IMR-90 (cell line): ENCODE data around the gene NPAS2. TPM values are rescaled to one million over a fixed set of nuclear protein-coding genes. Genes with fewer than 3 reads are reported as not detected.

Experiments
- ATAC-seq: fragments of 200-7000 bp; cut with Tn5 transposase; 2 replicates; pipeline ENCODE4 v1.9.1; 2020; ENCODE audit warnings: low read depth, mild to moderate bottlenecking, moderate library complexity
- BruUV-seq: library from RNA; stranded (reverse); fragments of 400-500 nt; replicated peaks from 2 replicates; lab custom pipeline; 2021; lab: Mats Ljungman, UMichigan
- CTCF ChIA-PET: fragments of 300-600 bp; formaldehyde crosslinking; extraction: SDS; loops from one replicate; lab custom pipeline; 2021; ENCODE audit warnings: antibody characterized with exemption; lab: Yijun Ruan, JAX
- POLR2A ChIA-PET: fragments of 300-600 bp; sonication (Branson Sonifier 250); formaldehyde crosslinking; loops from one replicate; lab custom pipeline; 2022; ENCODE audit warnings: antibody characterized with exemption; ENCODE audit not compliant: unreplicated experiment; lab: Charles Lee
- DNase-seq: peaks from one replicate; pipeline ENCODE4 v3.0.0; 2013
- H2AFZ ChIP-seq: replicated peaks from 2 replicates; pipeline ENCODE3; 2013; ENCODE audit warnings: low read length, mild to moderate bottlenecking; ENCODE audit not compliant: poor library complexity
- H2AK5ac ChIP-seq: 2 replicates; pipeline ENCODE4 v1.6.1; 2013; ENCODE audit warnings: low read depth, low read length, inconsistent platforms
- H2AK9ac ChIP-seq: replicated peaks from 2 replicates; pipeline ENCODE3; 2013; ENCODE audit warnings: mild to moderate bottlenecking, low read depth, low read length, moderate library complexity; ENCODE audit not compliant: poor library complexity
- H2BK120ac ChIP-seq: 2 replicates; pipeline ENCODE4 v1.6.1; 2013; ENCODE audit warnings: low read depth, low read length, inconsistent platforms
- H2BK15ac ChIP-seq: 3 replicates; pipeline ENCODE4 v1.6.1; 2013; ENCODE audit warnings: low read depth, low read length, inconsistent platforms
- H2BK20ac ChIP-seq: 2 replicates; pipeline ENCODE4 v1.6.1; 2013; ENCODE audit warnings: low read depth, mild to moderate bottlenecking, inconsistent platforms, low read length, moderate library complexity
- H2BK5ac ChIP-seq: 2 replicates; pipeline ENCODE4 v1.6.1; 2013; ENCODE audit warnings: mild to moderate bottlenecking, low read depth, low read length, inconsistent platforms; ENCODE audit not compliant: poor library complexity, severe bottlenecking
- H3K14ac ChIP-seq: replicated peaks from 2 replicates; pipeline ENCODE4 v1.6.1; 2013; ENCODE audit warnings: low read depth, low read length, inconsistent platforms
- H3K18ac ChIP-seq: 2 replicates; pipeline ENCODE4 v1.6.1; 2013; ENCODE audit warnings: low read depth, low read length, control low read depth
- H3K23ac ChIP-seq: 2 replicates; pipeline ENCODE4 v1.6.1; 2013; ENCODE audit warnings: low read depth, low read length, inconsistent platforms
- H3K27ac ChIP-seq: 2 replicates; pipeline ENCODE4 v1.5.1; 2013; ENCODE audit warnings: mild to moderate bottlenecking, control low read depth, low read length; ENCODE audit not compliant: insufficient read depth
- H3K27me3 ChIP-seq: 2 replicates; pipeline ENCODE4 v1.6.1; 2013; ENCODE audit warnings: low read length; ENCODE audit not compliant: control insufficient read depth, insufficient read depth
- H3K36me3 ChIP-seq: 2 replicates; pipeline ENCODE4 v1.6.1; 2013; ENCODE audit warnings: low read length, mixed read lengths; ENCODE audit not compliant: control insufficient read depth, insufficient read depth
- H3K4ac ChIP-seq: 2 replicates; pipeline ENCODE4 v1.6.1; 2013; ENCODE audit warnings: low read depth, low read length, inconsistent platforms
- H3K4me1 ChIP-seq: 2 replicates; pipeline ENCODE4 v1.6.1; 2013; ENCODE audit warnings: low read length, mixed read lengths; ENCODE audit not compliant: control insufficient read depth, insufficient read depth
- H3K4me2 ChIP-seq: 2 replicates; pipeline ENCODE4 v1.6.1; 2013; ENCODE audit warnings: low read depth, mild to moderate bottlenecking, control low read depth, low read length, moderate library complexity
- H3K4me3 ChIP-seq: 2 replicates; pipeline ENCODE4 v1.5.1; 2013; ENCODE audit warnings: low read depth, mild to moderate bottlenecking, control low read depth, low read length, moderate library complexity; ENCODE audit not compliant: insufficient read depth
- H3K56ac ChIP-seq: 2 replicates; pipeline ENCODE4 v1.6.1; 2013; ENCODE audit warnings: low read length, inconsistent platforms; ENCODE audit not compliant: insufficient read depth; ENCODE audit errors: extremely low read depth
- H3K79me1 ChIP-seq, 2 experiments: 2 replicates each; pipeline ENCODE4 v1.6.1; 2013; ENCODE audit warnings: low read length in 2 of 2, inconsistent platforms in 1 of 2, low read depth in 1 of 2
- H3K9ac ChIP-seq: 2 replicates; pipeline ENCODE4 v1.6.1; 2013; ENCODE audit warnings: low read depth, low read length, control low read depth
- H3K9me1 ChIP-seq: 2 replicates; pipeline ENCODE4 v1.6.1; 2013; ENCODE audit warnings: low read length, inconsistent platforms; ENCODE audit not compliant: insufficient read depth
- H3K9me3 ChIP-seq: 2 replicates; pipeline ENCODE4 v1.6.1; 2013; ENCODE audit warnings: low read length; ENCODE audit not compliant: control insufficient read depth, insufficient read depth
- H4K20me1 ChIP-seq: 2 replicates; pipeline ENCODE4 v1.6.1; 2013; ENCODE audit warnings: low read length, inconsistent platforms; ENCODE audit not compliant: insufficient read depth
- H4K5ac ChIP-seq: 2 replicates; pipeline ENCODE4 v1.6.1; 2013; ENCODE audit warnings: mild to moderate bottlenecking, low read depth, low read length, control low read depth
- H4K8ac ChIP-seq, 2 experiments: 2 replicates each; pipeline ENCODE4 v1.6.1; 2013; ENCODE audit warnings: low read depth in 2 of 2, low read length in 2 of 2, control low read depth in 1 of 2, inconsistent platforms in 1 of 2
- H4K91ac ChIP-seq: 2 replicates; pipeline ENCODE4 v1.6.1; 2013; ENCODE audit warnings: low read depth, low read length, inconsistent platforms; ENCODE audit not compliant: insufficient read depth
- BHLHE40 ChIP-seq: fragments of 150-350 bp; IDR thresholded peaks from 2 replicates; pipeline ENCODE4 v1.6.1; 2016; ENCODE audit warnings: mild to moderate bottlenecking, low read depth, low read length
- CEBPB ChIP-seq: IDR thresholded peaks from 2 replicates; pipeline ENCODE4 v1.6.1; 2012; ENCODE audit warnings: low read depth, low read length, improper control_type of control experiment
- CHD1 ChIP-seq: IDR thresholded peaks from 2 replicates; pipeline ENCODE4 v1.6.1; 2012; ENCODE audit warnings: low read depth, low read length, improper control_type of control experiment
- MAFK ChIP-seq: IDR thresholded peaks from 2 replicates; pipeline ENCODE4 v1.6.1; 2012; ENCODE audit warnings: low read depth, low read length, improper control_type of control experiment
- POLR2A ChIP-seq: IDR thresholded peaks from 2 replicates; pipeline ENCODE4 v1.6.1; 2012; ENCODE audit warnings: mild to moderate bottlenecking, low read depth, low read length
- SMC3 ChIP-seq: fragments of 150-350 bp; IDR thresholded peaks from 2 replicates; pipeline ENCODE4 v1.6.1; 2016; ENCODE audit warnings: low read depth, mild to moderate bottlenecking, antibody characterized with exemption, low read length, moderate library complexity
- WGBS, 2 experiments: methylation state at CpG; one replicate each; pipeline versions ENCODE4 v1.1.5 to v1.1.7; 2013; ENCODE audit warnings: missing lambda C conversion rate in 2 of 2; ENCODE audit not compliant: insufficient read length in 1 of 2; ENCODE audit errors: extremely low coverage in 2 of 2; 5-methylcytosine and 5-hydroxymethylcytosine counted together
- dilution Hi-C: fragments of 300-500 bp; cut with HindIII; formaldehyde crosslinking; loops from one replicate; pipeline ENCODE4 v1.14.3; 2018; ENCODE audit warnings: low sequenced_read_pairs; ENCODE audit not compliant: unreplicated experiment
- in situ Hi-C: fragments of 300-500 bp; cut with MboI; formaldehyde crosslinking; loops from 3 replicates; pipeline ENCODE4 v1.14.3; 2019; ENCODE audit warnings: low sequenced_read_pairs, inconsistent platforms, mixed read lengths
- intact Hi-C: fragments of 100-400 bp; cut with micrococcal nuclease; formaldehyde crosslinking; loops from 2 replicates; pipeline ENCODE4 v1.10.0; 2022
- polyA plus RNA-seq, 3 experiments: library from polyadenylated mRNA; depleted of rRNA; stranded (reverse); fragments of >200 nt; gene quantifications; 2 replicates each; pipeline ENCODE4 v1.2.3, GENCODE V29; 2012; ENCODE audit warnings: low replicate concordance in 1 of 3
- total RNA-seq: library from RNA; depleted of rRNA; stranded (reverse); fragments of >200 nt; gene quantifications from 2 replicates; pipeline ENCODE4 v1.2.3, GENCODE V29; 2012
- TF ChIP-seq, protein P1 (sequence below): conservative IDR thresholded peaks from 2 replicates; pipeline ENCODE4 v1.5.1; 2012; ENCODE audit warnings: mild to moderate bottlenecking, low read depth, low read length, improper control_type of control experiment
- TF ChIP-seq, protein P2 (sequence below): fragments of 150-350 bp; IDR thresholded peaks from 2 replicates; pipeline ENCODE4 v1.6.1; 2016; ENCODE audit warnings: low read depth, mild to moderate bottlenecking, low read length, moderate library complexity, borderline replicate concordance

Gene NPAS2
- total and polyA plus RNA-seq, 2 of the 4 experiments (the other 2 are of a cell fraction): 5.2 to 14.8 TPM

DNA sequence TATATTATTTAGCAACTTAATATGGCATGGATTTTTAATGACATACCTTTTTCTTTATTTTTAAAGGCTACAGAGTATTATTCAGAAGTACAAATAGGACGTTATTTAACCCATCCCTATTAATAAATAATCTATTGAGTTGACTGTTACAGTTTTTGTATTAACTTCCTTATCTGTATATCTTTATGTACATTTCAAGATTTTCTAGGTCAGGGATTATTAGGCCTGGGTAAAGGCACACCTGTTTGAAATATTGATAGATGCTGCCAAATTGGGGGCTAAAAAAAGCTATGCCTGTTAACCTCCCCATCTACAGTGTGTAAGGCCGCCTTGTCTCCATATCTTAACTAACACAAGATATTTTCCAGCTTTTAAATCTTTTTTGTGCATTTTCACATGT is 6.6 kb downstream of the NPAS2 start (continued):
- TF ChIP-seq, protein P1, sequence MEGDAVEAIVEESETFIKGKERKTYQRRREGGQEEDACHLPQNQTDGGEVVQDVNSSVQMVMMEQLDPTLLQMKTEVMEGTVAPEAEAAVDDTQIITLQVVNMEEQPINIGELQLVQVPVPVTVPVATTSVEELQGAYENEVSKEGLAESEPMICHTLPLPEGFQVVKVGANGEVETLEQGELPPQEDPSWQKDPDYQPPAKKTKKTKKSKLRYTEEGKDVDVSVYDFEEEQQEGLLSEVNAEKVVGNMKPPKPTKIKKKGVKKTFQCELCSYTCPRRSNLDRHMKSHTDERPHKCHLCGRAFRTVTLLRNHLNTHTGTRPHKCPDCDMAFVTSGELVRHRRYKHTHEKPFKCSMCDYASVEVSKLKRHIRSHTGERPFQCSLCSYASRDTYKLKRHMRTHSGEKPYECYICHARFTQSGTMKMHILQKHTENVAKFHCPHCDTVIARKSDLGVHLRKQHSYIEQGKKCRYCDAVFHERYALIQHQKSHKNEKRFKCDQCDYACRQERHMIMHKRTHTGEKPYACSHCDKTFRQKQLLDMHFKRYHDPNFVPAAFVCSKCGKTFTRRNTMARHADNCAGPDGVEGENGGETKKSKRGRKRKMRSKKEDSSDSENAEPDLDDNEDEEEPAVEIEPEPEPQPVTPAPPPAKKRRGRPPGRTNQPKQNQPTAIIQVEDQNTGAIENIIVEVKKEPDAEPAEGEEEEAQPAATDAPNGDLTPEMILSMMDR: no peak
- TF ChIP-seq POLR2A: no peak

DNA sequence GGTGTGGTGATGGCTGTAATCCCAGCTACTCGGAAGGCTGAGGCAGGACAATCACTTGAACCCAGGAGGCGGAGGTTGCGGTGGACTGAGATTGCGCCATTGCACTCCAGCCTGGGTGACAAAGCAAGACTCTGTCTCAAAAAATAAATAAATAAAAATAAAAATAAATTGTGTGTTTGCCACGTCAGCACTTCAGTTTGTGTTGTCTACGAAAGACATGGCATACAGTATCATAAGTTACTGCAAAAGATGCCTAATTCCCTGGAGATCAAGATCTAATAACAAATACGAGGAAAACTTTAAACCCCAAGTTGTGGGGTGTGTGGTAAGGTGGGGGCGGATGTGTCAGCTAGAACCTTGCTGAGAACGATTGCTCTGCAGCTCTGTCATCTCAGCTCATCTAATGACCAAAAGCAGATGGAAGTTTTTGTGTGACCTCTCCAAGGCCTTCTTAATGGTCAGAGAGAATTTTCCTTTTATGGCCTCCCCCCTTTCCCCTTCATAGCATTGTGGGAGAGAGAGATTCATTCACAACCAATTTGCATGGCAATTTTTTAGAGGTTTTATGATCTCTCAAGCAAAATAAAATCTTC is 11.3 kb downstream of the NPAS2 start:
- ATAC-seq: no peak
- dilution Hi-C loops: no loop called here

More for the DNA sequence above, 11.3 kb downstream of the NPAS2 start:
- Histone ChIP-seq H3K79me1 (peaks cover 28 to 42% of the 10 kb centered on the region in 2 experiments), H3K27me3 (no peaks in the 10 kb centered on the region), H3K4me3 (no peak overlapping the region), H3K4me1 (peaks cover 10% of the 10 kb centered on the region), H2BK120ac (no peak overlapping the region), H3K14ac (no peak overlapping the region), H3K4ac (no peak overlapping the region), H3K9ac (no peak overlapping the region), H2BK20ac (no peak overlapping the region), H3K27ac (no peak overlapping the region), H2AFZ (no peak overlapping the region), H3K56ac (no peak overlapping the region), H3K36me3 (peaks cover 2% of the 10 kb centered on the region; the same call in 1 of the 2 replicates), H2BK15ac (no peak overlapping the region), H3K4me2 (no peak overlapping the region), H2BK5ac (no peak overlapping the region), H2AK9ac (no peak overlapping the region), H4K8ac (0 out of 4 replicates have a peak overlapping the region, but pooled peaks of 1 of the 2 experiments have one; percentile 1), H2AK5ac (no peak overlapping the region), H4K91ac (no peak overlapping the region), H3K18ac (no peak overlapping the region), H3K9me3 (no peaks in the 10 kb centered on the region), H4K5ac (no peak overlapping the region), H4K20me1 (peaks cover 28% of the 10 kb centered on the region; the same call in 1 of the 2 replicates), H3K9me1 (peaks cover 8% of the 10 kb centered on the region; the same call in 1 of the 2 replicates), H3K23ac (no peak overlapping the region)
- no CpG with 5 or more reads among the region's 9 CpGs for WGBS, 2 experiments
- no TSS peak for BruUV-seq
- ChIA-PET POLR2A (no interaction called here), CTCF (no interaction called here)
- in situ Hi-C loops (no loop called here), intact Hi-C loops (no loop called here)
- peak; percentile 34 for DNase-seq
- TF ChIP-seq SMC3 (no peak), MAFK (peak; percentile 78), BHLHE40 (no peak), CHD1 (no peak), CEBPB (no peak)
- TF ChIP-seq, protein P2, sequence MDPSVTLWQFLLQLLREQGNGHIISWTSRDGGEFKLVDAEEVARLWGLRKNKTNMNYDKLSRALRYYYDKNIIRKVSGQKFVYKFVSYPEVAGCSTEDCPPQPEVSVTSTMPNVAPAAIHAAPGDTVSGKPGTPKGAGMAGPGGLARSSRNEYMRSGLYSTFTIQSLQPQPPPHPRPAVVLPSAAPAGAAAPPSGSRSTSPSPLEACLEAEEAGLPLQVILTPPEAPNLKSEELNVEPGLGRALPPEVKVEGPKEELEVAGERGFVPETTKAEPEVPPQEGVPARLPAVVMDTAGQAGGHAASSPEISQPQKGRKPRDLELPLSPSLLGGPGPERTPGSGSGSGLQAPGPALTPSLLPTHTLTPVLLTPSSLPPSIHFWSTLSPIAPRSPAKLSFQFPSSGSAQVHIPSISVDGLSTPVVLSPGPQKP: no peak
